GM12891 (cell line): ENCODE measurements around the gene SLC25A12.

Experiments used
- POLR2A ChIP-seq: IDR thresholded peaks from 2 replicates; pipeline ENCODE4 v1.6.1; 2011; ENCODE audit warnings: low read depth, low read length, control low read depth
- POLR2AphosphoS5 ChIP-seq: IDR thresholded peaks from 2 replicates; pipeline ENCODE4 v1.6.1; 2011; ENCODE audit warnings: low read depth, low read length, control low read depth
- POU2F2 ChIP-seq: IDR thresholded peaks from 2 replicates; pipeline ENCODE4 v1.6.1; 2011; ENCODE audit warnings: low read depth, mild to moderate bottlenecking, control low read depth, low read length, moderate library complexity
- TAF1 ChIP-seq: IDR thresholded peaks from 2 replicates; pipeline ENCODE4 v1.6.1; 2011; ENCODE audit warnings: low read depth, low read length, control low read depth

GRCh38 chr2:171837736-171838135 lies 56.3 kb downstream of the SLC25A12 start:
- no peak for TF ChIP-seq TAF1
- TF ChIP-seq POLR2AphosphoS5, result no peak
- no peak for TF ChIP-seq POLR2A
- no peak for TF ChIP-seq POU2F2
